Stimulated activated CD8-positive, alpha-beta memory T cell treated with anti-CD3 and anti-CD28 coated beads, Interleukin-4, amount 100 ng/mL, for 48 hours (primary cell): Measurements from ENCODE around the gene PLD5.
"Not testable (repeated sequence)": the region's sequence is repeated elsewhere in the genome, so short reads cannot be mapped to it uniquely, and the experiment has no call there.

ENCODE experiments used
- DNase-seq: peaks from one replicate; pipeline ENCODE4 v3.0.0-alpha.2; 2020

The PLD5 gene

GRCh38 chr1:242133796-242134195 is 390.7 kb downstream of the PLD5 start:
- DNase-seq = no peak

- DNase-seq = no peak
These were observed 391.1 kb downstream of the PLD5 start for GRCh38 chr1:242133351-242133750.

GRCh38 chr1:242132121-242132817 is 392.2 kb downstream of the PLD5 start:
- DNase-seq = no peak

GRCh38 chr1:242128951-242129502 is 395.5 kb downstream of the PLD5 start:
- DNase-seq = no peak

GRCh38 chr1:242120432-242120831 is 404.1 kb downstream of the PLD5 start:
- no peak for DNase-seq

- no peak for DNase-seq
These were observed 423.6 kb downstream of the PLD5 start for GRCh38 chr1:242100921-242101320.

GRCh38 chr1:242097283-242097682 is 427.2 kb downstream of the PLD5 start:
- DNase-seq = not testable (repeated sequence)

GRCh38 chr1:242093116-242093515 is 431.4 kb downstream of the PLD5 start:
- no peak for DNase-seq

- DNase-seq = no peak
These were observed 434.6 kb downstream of the PLD5 start for GRCh38 chr1:242089911-242090310.

- no peak for DNase-seq
These were observed 435.6 kb downstream of the PLD5 start for GRCh38 chr1:242088875-242089274.

- no peak for DNase-seq
These were observed 437.8 kb downstream of the PLD5 start for GRCh38 chr1:242086706-242087105.

GRCh38 chr1:242086093-242086492 is 438.4 kb downstream of the PLD5 start:
- no peak for DNase-seq

GRCh38 chr1:242083742-242084141 is 440.8 kb downstream of the PLD5 start:
- no peak for DNase-seq

GRCh38 chr1:242081446-242081845 is 443.1 kb downstream of the PLD5 start:
- DNase-seq = no peak

GRCh38 chr1:242065813-242066212 is 458.7 kb downstream of the PLD5 start:
- no peak for DNase-seq

- DNase-seq = no peak
These were observed 462.2 kb downstream of the PLD5 start for GRCh38 chr1:242062271-242062670.

- no peak for DNase-seq
These were observed 464.5 kb downstream of the PLD5 start for GRCh38 chr1:242059976-242060375.

- not testable (repeated sequence) for DNase-seq
These were observed 465.9 kb downstream of the PLD5 start for GRCh38 chr1:242058582-242058981.

GRCh38 chr1:242058181-242058580 is 466.3 kb downstream of the PLD5 start:
- DNase-seq = not testable (repeated sequence)

- DNase-seq = no peak
These were observed 466.8 kb downstream of the PLD5 start for GRCh38 chr1:242057745-242058115.

- DNase-seq = no peak
These were observed 467.3 kb downstream of the PLD5 start for GRCh38 chr1:242056988-242057744.

- no peak for DNase-seq
These were observed 468.7 kb downstream of the PLD5 start for GRCh38 chr1:242055749-242056320.

GRCh38 chr1:242043165-242043564 is 481.3 kb downstream of the PLD5 start:
- DNase-seq = no peak

- DNase-seq = no peak
These were observed 490.1 kb downstream of the PLD5 start for GRCh38 chr1:242034392-242034791.
